Loucy (cell line): ENCODE measurements around the gene PLK3.

Source experiments
- CTCF ChIP-seq: fragments of 200-600 bp; sonication (generic); conservative IDR thresholded peaks from 2 replicates; pipeline ENCODE4 v1.5.1; 2014; ENCODE audit warnings: mild to moderate bottlenecking, antibody characterized with exemption, low read length
- EZH2phosphoT487 ChIP-seq: fragments of 200-600 bp; IDR thresholded peaks from 2 replicates; pipeline ENCODE4 v1.6.1; 2018; ENCODE audit warnings: antibody characterized with exemption, mild to moderate bottlenecking, moderate library complexity, borderline replicate concordance

GRCh38 chr1:44817307-44817706 is 17.1 kb downstream of the PLK3 start:
- TF ChIP-seq CTCF (no peak), EZH2phosphoT487 (no peak)
